Choroid plexus epithelial cell (primary cell): ENCODE results near the gene NFASC.

ENCODE experiments used
- DNase-seq: peaks from one replicate; pipeline ENCODE4 v3.0.0-alpha.2; 2010; ENCODE audit warnings: low read depth
- H3K4me3 ChIP-seq: 2 replicates; pipeline ENCODE4 v1.5.1; 2011; ENCODE audit warnings: low read depth, mild to moderate bottlenecking, control low read depth, low read length, moderate library complexity
- CTCF ChIP-seq: conservative IDR thresholded peaks from 2 replicates; pipeline ENCODE4 v1.5.1; 2011; ENCODE audit warnings: low read depth, mild to moderate bottlenecking, control low read depth, inconsistent platforms, low read length, moderate library complexity

NFASC gene

GRCh38 chr1:204841316-204841715, 29.3 kb upstream of the NFASC start:
- DNase-seq = no peak
- no peak overlapping the region for H3K4me3 ChIP-seq
- TF ChIP-seq CTCF = no peak

DNA sequence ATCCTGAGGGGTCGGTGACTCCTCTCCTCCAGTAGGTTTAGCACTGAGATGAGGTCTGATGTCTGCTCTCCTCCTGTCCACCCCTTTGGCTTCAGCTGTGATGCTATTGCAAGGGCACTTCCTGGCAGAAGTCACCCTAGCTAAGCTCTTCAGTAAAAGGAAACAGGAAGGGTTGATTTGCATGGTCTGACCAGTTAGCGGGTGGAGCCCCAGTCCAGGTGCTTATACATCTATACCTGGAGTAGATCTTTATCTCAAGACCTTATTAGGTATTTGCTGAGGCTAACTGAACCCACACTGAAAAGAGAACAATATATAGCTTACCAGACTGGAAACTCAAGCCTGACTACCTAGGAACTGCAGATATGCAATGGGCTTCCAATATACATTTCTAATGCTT, 28.9 kb upstream of the NFASC start:
- DNase-seq = no peak
- no peak for TF ChIP-seq CTCF
- H3K4me3 ChIP-seq = no peak overlapping the region

DNA sequence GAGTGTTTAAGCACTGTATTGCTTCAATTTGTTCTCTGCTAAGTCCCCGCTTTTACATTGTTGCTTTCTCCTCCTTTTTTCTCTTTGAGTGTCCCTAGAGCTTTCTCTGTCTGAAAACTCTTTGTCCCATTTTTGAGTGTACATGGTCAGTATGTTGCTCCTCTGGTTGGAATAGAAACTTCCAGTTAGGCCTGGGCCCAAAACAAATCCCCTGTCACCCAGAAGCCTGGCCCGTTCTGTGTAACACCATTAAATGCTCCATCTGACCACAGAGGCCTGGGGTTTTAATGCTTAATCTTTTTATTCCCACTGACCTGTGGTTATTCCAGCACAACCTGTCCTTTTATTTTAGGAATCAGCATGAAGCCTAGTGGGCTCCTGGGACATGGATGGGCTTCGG, 28.3 kb upstream of the NFASC start:
- DNase-seq = no peak
- TF ChIP-seq CTCF = no peak
- no peak overlapping the region for H3K4me3 ChIP-seq

- no peak overlapping the region for H3K4me3 ChIP-seq
- TF ChIP-seq CTCF = no peak
- no peak for DNase-seq
These were observed 27.8 kb upstream of the NFASC start for GRCh38 chr1:204842892-204843291.

- H3K4me3 ChIP-seq = no peak overlapping the region
- no peak for TF ChIP-seq CTCF
- no peak for DNase-seq
These were observed 24.1 kb upstream of the NFASC start for GRCh38 chr1:204846546-204846945.

DNA sequence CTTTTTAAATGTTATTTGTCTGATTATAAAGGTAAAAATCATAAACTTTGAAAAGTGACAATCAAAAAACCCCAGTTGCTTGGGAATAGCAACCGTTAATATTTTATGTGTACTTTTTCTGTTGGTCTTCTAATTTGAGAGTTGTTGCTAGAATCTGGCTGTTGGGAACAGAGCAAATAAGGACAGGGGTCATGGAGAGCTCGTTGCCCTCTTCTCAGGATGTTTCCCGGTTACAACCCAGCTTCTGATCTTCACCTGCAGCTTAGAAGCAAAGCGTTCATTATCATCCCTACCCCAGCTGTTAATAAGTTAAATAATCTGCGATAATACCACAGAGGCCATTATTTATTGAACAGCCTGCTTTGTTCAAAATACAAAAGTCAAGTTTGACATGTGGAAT, 22.1 kb upstream of the NFASC start:
- TF ChIP-seq CTCF = no peak
- H3K4me3 ChIP-seq = no peak overlapping the region
- no peak for DNase-seq

- DNase-seq = no peak
- H3K4me3 ChIP-seq = no peak overlapping the region
- TF ChIP-seq CTCF = no peak
These were observed 17.8 kb upstream of the NFASC start for GRCh38 chr1:204852854-204853253.
